GM12872 (cell line): ENCODE measurements around the gene ADAM8.

Experiments used
- CTCF ChIP-seq: IDR thresholded peaks from 3 replicates; pipeline ENCODE4 v1.5.1; 2011; ENCODE audit warnings: low read depth, mild to moderate bottlenecking, low read length, moderate library complexity; ENCODE audit not compliant: insufficient read depth

Gene ADAM8

DNA sequence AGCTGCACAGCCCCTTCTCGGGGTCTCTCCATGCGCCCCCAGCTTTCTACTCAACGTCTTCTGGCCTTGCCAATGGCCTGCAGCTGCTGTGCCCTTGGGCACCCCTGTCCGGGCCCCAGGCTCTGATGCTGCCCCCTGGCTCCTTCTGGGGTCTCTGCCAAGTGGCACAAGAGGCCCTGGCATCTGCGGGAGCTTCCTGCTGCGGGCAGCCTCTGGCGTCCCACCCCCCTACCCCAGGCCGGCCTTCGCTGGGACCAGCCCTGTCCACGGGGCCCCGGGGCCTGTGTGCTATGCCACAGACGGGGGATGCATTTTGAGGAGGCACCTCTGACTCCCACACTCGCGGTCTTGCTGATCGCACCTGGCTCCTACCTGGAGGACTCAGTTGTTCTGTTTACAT is 36.7 kb downstream of the ADAM8 start:
- TF ChIP-seq CTCF: no peak

DNA sequence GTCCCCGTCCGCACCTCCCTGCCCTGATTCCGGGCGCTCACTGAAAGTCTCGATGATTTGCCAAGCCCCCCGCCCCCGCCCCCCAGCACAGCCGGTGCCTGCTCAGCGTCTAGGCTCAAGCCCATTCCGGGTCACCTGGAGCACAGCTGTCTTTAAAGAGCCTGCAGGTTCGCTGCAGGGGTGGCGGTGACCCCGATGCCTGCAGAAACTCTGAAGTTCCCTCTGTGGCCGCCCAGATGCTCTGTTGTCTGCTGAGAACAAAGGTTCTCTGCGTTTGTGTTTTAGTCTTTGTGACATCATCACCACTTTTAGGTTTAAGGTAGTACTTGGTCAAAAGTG is 38.2 kb downstream of the ADAM8 start:
- no peak for TF ChIP-seq CTCF

- no peak for TF ChIP-seq CTCF
These were observed 38.8 kb downstream of the ADAM8 start, which contains the start of gene VENTX for GRCh38 chr10:133237588-133238465. VENTX (plus strand) TSS chr10:133237855; CDS start chr10:133237915, 60 bp downstream.

DNA sequence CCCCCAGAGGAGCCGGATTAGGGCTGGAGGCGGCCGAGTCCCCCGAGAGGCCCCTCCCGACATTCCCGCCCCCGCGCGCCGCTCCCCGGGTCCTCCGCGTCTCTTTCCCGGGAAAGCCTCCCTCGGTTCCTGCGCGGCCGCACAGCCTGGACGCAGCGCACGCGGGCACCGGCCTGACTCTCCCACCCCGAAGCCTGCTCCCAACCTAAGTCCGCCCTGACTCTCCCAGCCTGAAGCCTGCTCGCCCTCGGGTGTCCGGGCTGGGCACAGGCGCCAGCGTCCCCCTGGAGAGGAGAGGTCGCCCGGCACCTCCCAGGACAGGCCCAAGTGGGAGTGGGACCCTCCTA is 39.5 kb downstream of the ADAM8 start:
- no peak for TF ChIP-seq CTCF

GRCh38 chr10:133236401-133237240 is 40.0 kb downstream of the ADAM8 start:
- TF ChIP-seq CTCF: no peak

GRCh38 chr10:133235932-133236331 is 40.7 kb downstream of the ADAM8 start:
- TF ChIP-seq CTCF: no peak

DNA sequence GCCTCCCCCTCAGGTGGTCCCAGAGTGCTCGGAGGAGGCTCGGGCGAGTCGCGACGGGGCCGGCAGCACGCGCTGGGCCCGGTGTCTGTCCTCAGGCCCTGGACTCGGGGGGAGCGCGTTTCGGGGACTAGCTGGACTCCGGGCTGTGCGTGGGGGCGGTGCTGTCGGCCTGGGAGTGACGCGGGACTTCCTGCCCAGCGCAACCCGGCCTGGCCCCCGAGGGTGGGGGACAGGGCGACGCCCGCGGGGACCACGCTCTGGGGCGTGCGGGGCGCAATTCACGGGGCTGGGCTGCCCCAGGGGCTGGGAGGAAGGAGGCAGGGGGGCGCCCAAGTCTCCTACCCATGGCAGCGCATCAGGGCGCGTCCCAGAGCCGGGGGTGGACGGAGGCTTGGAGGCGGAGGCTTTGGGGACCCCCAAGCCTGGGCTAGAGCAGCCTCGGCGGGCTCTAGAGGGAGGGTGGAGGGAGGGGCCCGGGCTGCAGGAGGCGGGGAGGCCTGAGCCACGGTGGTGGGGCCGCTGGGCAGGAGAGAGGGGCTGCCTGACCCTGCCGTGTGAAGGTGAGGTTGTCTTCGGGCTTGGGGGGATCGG is 41.3 kb downstream of the ADAM8 start:
- no peak for TF ChIP-seq CTCF
